Measurements from ENCODE around the gene TAF11L3.
"Not testable (repeated sequence)": the region's sequence is repeated elsewhere in the genome, so short reads cannot be mapped to it uniquely, and the experiment has no call there.

The TAF11L3 gene

DNA sequence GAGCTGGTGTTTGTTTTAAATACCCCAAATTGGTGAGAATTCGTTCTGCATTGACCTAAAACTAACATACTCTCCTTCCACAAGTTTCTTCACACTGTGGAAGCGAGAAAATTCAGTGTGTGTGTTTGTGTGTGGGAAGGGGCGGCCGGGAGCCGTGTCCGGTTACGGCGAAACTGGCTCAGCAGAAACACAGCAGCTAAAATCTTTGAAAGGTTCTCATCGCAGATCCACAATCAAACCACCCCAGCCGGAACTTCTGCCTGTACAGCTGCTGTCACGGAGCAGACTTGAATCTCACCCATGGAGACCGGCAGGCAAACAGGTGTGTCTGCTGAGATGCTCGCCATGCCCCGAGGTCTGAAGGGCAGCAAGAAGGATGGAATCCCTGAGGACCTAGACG lies at the start of gene TAF11L3:
TAF11L3 (plus strand) TSS at position 301 of the 400 bp plus-strand sequence.
- not testable (repeated sequence) for DNase-seq

DNA sequence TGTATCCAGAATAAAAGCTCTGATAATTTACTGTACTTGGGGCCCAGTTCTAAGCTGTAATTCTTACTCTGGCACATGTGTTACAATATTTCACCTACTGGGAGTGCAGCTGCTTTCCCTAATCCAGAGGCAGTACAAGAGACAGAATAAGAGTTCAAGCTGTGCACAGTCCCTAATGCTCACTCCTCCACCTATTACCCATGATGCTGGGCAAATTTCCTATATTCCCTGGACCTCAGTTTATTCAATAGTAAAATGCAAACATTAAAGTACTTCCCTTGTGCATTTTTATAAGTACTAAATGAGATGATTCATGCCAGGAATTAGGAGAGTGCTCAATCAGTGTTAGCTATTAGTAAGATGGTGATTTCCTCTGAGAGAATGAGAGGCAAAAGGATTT lies 48.1 kb upstream of the TAF11L3 start:
- DNase-seq = no peak

DNA sequence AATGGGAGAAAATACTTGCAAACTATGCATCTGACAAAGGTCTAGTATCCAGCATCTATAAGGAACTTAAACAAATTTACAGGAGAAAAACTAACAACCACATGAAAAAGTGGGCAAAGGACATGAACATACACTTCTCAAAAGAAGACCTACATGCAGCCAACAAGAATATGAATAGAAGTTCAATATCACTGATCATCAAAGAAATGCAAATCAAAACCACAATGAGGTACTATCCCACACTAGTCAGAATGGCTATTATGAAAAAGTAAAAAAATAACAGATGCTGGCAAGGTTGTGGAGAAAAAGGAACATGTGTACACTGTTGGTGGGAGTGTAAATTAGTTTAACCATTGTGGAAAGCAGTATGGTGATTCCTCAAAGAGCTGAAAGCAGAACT lies 43.1 kb upstream of the TAF11L3 start:
- not testable (repeated sequence) for DNase-seq

DNA sequence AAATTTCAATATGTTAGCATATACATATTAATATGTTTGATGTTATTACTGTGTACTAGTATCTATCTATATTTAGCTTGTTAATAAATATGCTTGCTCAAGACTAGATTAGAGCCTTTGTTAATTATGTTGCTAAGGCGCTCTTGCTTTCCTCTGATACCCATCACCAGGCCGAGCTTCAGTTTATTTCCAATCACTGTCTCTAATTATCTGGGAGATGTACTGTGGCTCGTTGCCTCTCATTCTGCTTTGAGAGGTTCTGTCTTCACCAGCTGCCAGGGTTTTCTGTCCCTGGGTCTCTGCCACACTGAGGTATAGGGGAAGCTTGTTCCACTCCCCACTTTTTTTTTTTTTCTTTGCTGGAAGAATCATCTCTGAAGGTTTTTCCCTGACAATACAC lies 41.1 kb upstream of the TAF11L3 start:
- no peak for DNase-seq

DNA sequence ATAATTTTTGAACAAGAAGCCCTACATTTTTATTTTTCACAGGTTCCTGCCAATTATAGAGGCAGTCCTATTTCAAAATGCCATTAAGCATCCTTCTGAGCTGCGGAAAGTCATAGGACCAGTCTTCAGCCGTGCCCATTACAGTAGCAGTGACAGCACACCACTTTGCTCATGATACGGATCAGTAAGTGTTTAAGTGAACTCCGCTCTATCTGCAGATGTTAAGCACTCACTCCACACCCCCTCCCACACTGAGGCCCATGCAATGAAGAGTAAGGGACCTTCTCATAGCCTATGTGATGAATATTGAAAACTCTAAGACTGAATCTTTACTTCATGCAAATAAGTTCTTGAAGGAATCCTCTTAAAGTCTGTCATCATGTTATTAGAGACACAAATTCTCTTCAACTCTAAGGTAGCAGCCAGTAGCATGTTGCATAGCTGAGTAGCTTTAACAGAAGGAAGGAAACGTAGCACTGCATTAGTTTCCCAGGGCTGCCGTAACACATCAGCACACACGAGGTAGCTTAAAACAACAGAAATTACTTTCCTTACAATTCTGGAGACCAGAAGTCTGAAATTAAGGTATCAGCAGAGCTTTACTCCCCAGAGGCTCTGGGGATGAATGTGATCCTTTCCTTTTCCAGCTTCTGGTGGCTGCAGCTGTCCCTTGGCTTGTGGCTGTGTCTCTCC lies 40.4 kb upstream of the TAF11L3 start:
- DNase-seq = no peak

DNA sequence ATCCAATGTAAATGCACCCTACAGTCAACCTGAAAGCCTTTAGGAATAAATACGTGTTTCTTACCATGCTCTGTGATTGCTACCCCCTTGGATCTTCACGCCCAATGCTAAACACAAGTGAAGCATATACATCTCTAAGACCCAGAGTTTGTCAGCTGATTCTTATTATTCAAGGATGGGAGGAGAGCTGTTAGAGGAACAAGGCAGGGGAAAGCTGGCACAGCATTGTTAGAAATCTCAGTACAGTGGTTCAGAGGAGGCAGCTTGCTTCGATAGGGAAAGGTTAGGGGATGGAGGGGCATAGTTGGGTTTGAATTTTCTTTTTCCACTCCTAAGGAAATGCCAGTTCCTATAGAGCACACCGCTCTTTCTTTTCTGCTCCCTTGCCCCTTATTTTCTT lies 36.8 kb upstream of the TAF11L3 start:
- no peak for DNase-seq

DNA sequence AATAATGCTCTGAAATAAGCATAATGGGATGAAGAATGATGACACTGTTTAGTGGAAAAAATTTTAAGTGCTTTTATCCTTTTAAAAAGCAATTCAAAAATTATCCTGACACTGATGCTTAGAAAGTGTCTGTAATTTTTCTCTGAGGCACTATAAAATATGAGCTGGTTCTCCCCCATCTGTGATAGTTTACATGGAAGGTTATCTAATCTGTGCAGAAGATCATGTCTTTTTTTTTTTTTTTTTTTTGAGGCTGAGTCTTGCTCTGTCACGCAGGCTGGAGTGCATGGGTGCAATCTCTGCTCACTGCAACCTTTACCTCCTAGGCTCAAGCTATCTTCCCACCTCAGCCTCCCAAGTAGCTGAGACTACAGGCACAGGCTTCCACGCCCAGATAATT lies 35.4 kb upstream of the TAF11L3 start:
- no peak for DNase-seq

DNA sequence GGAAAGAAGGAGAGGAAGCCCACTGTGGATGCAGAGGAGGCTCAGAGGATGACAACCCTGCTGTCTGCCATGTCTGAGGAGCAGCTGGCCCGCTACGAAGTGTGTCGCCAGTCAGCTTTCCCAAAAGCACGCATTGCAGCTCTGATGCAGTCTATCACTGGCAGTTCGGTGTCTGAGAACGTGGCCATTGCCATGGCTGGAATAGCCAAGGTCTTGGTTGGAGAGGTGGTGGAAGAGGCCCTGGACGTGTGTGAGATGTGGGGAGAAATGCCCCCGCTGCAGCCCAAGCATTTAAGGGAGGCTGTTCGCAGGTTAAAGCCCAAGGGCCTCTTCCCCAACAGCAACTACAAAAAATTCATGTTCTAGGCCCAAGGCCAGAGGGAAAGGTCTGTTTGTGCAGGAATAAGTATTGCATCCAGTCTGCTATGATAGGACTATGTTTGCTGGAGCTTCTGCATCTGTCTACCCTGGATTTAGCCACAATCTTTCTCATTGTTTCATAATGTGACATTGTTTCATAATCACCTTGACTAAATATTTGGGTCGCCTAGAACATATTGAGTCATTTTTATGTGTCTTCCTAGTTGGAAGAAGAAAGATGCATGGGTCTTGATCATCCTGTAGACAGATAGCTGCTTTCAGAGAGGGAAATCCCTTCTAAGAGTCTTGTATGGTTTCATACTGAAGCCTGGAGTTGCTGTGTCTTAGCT lies 31.5 kb upstream of the TAF11L3 start:
- not testable (repeated sequence) for DNase-seq

DNA sequence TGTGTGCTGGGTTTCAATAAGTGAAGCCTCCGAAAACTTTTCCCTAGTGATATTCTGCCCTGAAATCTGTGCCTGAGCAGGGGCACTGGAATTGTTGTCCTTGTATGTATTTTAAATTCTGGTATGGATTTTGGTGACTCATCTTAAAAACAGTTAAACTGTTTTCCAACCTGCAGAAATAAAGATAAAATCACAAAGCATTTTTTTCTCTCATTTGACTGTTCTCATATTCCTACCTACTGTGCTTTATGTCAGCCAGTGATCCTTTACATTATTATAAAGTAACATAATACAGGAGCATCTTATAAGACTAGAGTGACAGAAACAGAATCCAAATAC lies 31.0 kb upstream of the TAF11L3 start:
- DNase-seq = no peak

DNA sequence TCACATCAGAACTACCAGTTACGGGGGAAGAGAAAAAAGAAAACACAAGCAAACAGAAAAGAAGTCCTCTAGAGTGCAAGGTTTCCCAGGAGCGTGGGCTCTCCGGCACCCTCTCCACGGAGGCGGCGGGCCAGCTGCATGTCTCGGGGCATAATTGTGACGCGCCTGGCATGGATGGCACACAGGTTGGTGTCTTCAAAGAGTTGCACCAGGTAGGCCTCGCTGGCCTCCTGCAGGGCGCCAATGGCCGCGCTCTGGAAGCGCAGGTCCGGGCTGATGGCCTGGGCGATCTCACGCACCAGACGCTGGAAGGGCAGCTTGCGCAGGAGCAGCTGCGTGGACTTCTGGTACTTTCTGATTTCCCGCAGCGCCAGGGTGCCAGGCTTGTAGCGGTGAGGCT lies 26.9 kb upstream of the TAF11L3 start:
- not testable (repeated sequence) for DNase-seq

DNA sequence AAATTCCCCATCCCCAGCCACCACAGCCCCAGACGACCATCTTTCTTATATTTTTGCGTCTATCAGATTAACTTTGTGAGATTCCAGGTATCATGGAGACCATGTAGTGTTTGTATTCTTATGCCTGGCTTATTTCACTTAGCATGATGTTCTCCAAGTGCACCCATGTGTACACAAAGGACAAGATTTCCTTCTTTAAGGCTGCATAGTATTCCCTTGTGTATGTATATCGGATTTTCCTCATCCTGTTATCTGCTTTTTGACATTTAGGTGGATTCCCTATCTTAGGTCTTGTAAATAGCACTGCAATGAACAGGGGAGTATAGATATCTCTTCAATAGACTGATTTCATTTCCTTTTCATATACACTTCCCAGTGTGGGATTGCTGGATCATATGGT lies 25.4 kb upstream of the TAF11L3 start:
- no peak for DNase-seq

DNA sequence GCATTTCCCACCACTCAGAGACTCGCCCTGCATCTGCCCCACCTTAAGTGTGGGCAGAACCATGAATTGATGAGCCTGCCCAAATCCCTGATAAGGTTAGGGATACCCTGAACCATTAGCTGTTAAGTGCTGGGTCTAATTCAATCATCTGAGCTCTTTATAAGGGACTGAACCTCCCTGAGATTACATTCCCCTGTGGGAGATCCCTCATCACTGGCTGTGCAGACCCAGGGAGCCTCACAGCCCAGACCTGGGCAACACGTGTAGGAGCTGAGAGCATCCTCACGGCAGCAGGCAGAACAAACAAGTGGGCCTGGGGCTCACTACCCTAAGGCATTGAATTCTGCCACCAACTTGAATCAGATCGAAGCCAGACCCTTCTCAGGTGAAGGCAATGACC lies 20.7 kb upstream of the TAF11L3 start:
- no peak for DNase-seq

DNA sequence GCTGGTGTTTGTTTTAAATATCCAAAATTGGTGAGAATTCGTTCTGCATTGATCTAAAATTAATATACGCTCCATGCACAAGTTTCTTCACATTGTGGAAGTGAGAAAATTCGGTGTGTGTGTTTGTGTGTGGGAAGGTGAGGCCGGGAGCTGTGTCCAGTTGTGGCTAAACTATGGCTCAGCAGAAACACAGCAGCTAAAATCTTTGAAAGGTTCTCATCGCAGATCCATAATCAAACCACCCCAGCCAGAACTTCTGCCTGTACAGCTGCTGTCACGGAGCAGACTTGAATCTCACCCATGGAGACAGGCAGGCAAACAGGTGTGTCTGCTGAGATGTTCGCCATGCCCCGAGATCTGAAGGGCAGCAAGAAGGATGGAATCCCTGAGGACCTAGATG lies 20.2 kb upstream of the TAF11L3 start, which contains the start of gene TAF11L2:
TAF11L2 (plus strand) TSS at position 301 of the 400 bp plus-strand sequence.
- DNase-seq = not testable (repeated sequence)

DNA sequence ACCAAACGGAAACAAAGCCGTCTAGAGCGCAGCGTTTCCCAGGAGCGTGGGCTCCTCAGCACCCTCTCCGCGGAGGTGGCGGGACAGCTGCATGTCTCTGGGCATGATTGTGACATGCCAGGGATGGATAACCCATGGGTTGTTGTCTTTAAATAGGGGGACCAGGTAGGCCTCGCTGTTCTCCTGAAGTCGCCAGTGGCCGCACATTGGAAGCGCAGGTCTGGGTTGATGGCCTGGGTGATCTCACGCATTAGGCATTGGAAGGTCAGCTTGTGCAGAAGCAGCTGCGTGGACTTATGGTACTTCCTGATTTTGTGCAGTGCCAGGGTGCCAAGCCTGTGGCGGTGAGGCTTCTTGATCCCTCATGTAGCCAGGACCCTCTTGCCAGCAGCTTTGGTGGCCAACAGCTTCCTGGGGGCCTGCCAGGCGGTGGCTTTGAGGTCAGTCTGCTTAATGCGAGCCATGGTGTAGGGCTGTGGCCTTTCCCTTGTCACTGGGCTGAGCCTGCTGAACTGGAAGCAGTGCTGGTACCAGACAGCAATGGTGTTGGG lies 6.3 kb upstream of the TAF11L3 start:
- DNase-seq = no peak

DNA sequence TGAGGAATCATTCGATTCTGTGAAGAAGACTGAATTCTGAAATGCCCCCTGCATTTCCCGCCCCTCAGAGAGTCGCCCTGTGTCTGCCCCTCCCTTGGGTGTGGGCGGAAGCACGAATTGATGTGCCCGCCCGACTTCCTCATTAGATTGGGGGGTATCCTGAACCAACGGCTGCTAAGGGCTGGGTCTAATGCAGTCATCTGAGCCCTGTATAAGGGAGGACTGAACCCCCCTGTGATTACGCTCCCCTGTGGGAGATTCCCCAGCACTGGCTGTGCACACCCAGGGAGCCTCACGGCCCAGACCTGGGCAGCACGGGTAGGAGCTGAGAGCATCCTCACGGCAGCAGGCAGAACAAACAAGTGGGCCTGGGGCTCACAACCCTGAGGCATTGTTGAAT lies 641 bp upstream of the TAF11L3 start:
- not testable (repeated sequence) for DNase-seq

DNA sequence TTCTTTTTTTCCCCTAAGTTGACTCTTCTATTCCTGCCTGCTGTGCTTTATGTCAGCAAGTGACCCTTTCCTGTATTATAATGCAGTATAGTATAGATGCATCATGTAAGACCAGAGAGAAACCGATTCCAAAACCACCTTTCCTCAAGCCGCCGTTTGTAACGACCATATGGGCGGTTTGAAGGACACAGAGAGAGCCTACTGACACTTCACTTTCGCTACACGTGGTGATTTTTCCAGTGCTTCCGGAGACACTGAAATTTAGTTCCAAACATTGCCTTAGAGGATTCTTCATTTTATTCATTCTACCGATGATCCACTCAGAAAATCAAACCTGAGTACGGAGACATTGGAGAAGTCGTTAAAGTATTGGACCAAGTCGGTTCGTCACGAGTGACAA lies 1.3 kb downstream of the TAF11L3 start:
- DNase-seq = not testable (repeated sequence)

DNA sequence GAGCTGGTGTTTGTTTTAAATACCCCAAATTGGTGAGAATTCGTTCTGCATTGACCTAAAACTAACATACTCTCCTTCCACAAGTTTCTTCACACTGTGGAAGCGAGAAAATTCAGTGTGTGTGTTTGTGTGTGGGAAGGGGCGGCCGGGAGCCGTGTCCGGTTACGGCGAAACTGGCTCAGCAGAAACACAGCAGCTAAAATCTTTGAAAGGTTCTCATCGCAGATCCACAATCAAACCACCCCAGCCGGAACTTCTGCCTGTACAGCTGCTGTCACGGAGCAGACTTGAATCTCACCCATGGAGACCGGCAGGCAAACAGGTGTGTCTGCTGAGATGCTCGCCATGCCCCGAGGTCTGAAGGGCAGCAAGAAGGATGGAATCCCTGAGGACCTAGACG lies 3.3 kb downstream of the TAF11L3 start, which contains the start of gene TAF11L4:
TAF11L4 (plus strand) TSS at position 301 of the 400 bp plus-strand sequence.
- not testable (repeated sequence) for DNase-seq

DNA sequence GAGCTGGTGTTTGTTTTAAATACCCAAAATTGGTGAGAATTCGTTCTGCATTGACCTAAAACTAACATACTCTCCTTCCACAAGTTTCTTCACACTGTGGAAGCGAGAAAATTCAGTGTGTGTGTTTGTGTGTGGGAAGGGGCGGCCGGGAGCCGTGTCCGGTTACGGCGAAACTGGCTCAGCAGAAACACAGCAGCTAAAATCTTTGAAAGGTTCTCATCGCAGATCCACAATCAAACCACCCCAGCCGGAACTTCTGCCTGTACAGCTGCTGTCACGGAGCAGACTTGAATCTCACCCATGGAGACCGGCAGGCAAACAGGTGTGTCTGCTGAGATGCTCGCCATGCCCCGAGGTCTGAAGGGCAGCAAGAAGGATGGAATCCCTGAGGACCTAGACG lies 6.8 kb downstream of the TAF11L3 start, which contains the start of gene TAF11L5:
TAF11L5 (plus strand) TSS at position 301 of the 400 bp plus-strand sequence.
- not testable (repeated sequence) for DNase-seq

DNA sequence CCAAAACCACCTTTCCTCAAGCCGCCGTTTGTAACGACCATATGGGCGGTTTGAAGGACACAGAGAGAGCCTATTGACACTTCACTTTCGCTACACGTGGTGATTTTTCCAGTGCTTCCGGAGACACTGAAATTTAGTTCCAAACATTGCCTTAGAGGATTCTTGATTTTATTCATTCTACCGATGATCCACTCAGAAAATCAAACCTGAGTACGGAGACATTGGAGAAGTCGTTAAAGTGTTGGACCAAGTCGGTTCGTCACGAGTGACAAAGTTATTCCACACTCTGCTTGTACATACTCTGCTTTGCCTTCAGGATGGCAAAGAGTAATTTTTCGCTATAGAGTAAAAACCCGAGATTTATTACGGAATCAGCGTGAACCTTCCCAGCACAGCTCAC lies 8.3 kb downstream of the TAF11L3 start:
- not testable (repeated sequence) for DNase-seq

DNA sequence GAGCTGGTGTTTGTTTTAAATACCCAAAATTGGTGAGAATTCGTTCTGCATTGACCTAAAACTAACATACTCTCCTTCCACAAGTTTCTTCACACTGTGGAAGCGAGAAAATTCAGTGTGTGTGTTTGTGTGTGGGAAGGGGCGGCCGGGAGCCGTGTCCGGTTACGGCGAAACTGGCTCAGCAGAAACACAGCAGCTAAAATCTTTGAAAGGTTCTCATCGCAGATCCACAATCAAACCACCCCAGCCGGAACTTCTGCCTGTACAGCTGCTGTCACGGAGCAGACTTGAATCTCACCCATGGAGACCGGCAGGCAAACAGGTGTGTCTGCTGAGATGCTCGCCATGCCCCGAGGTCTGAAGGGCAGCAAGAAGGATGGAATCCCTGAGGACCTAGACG lies 10.2 kb downstream of the TAF11L3 start, which contains the start of gene TAF11L6:
TAF11L6 (plus strand) TSS at position 301 of the 400 bp plus-strand sequence.
- not testable (repeated sequence) for DNase-seq

Measured in hypothalamus (tissue), 51 donors.